Liver (tissue), 9 donors: ENCODE measurements around the gene CLCN2. TPM values are rescaled to one million over a fixed set of nuclear protein-coding genes. Genes with fewer than 3 reads are reported as not detected.

Experiments used
- DNase-seq: peaks from one replicate; pipeline ENCODE4 v3.0.0-alpha.2; 2017; ENCODE audit warnings: low spot score
- H3K27ac ChIP-seq, 2 donors: one replicate each; pipeline ENCODE4 v1.7.0; 2013; ENCODE audit warnings: inconsistent platforms in 2 of 2, low read length in 2 of 2, control low read depth in 1 of 2, low read depth in 1 of 2, mild to moderate bottlenecking in 1 of 2
- H3K27me3 ChIP-seq, 4 donors: one replicate each; pipeline versions ENCODE4 v1.6.1 to v1.7.0; 2013; ENCODE audit warnings: low read length in 3 of 4, inconsistent platforms in 1 of 4, mild to moderate bottlenecking in 1 of 4, moderate library complexity in 1 of 4; ENCODE audit not compliant: control insufficient read depth in 4 of 4, insufficient read depth in 4 of 4
- H3K36me3 ChIP-seq, 4 donors: one replicate each; pipeline versions ENCODE4 v1.6.1 to v1.7.0; 2013; ENCODE audit warnings: low read length in 3 of 4, mild to moderate bottlenecking in 3 of 4, low read depth in 1 of 4, moderate library complexity in 1 of 4; ENCODE audit not compliant: control insufficient read depth in 4 of 4, insufficient read depth in 3 of 4
- H3K4me1 ChIP-seq, 4 donors: one replicate each; pipeline versions ENCODE4 v1.6.1 to v1.7.0; 2013; ENCODE audit warnings: low read length in 3 of 4, mild to moderate bottlenecking in 3 of 4, moderate library complexity in 1 of 4; ENCODE audit not compliant: control insufficient read depth in 4 of 4, insufficient read depth in 4 of 4
- H3K4me3 ChIP-seq, 3 donors: one replicate each; pipeline versions ENCODE4 v1.6.1 to v1.7.0; 2013; ENCODE audit warnings: low read length in 3 of 3, control low read depth in 1 of 3, low read depth in 1 of 3, mild to moderate bottlenecking in 1 of 3
- H3K9ac ChIP-seq, 2 donors: one replicate each; pipeline ENCODE4 v1.7.0; 2013; ENCODE audit warnings: low read length in 2 of 2, mild to moderate bottlenecking in 2 of 2, moderate library complexity in 2 of 2, control low read depth in 1 of 2, low read depth in 1 of 2
- H3K9me3 ChIP-seq, 4 donors: one replicate each; pipeline versions ENCODE4 v1.6.1 to v1.7.0; 2013; ENCODE audit warnings: low read length in 3 of 4; ENCODE audit not compliant: control insufficient read depth in 4 of 4
- EGR1 ChIP-seq, 2 donors: IDR thresholded peaks; 2 replicates each; pipeline ENCODE4 v1.6.1; 2016 to 2018; ENCODE audit warnings: antibody characterized with exemption in 2 of 2, low read depth in 2 of 2
- GABPA ChIP-seq, 2 donors: IDR thresholded peaks in 1 of 2; conservative IDR thresholded peaks in 1 of 2; 2 replicates each; pipeline ENCODE4 v1.6.1; 2016; ENCODE audit warnings: antibody characterized with exemption in 2 of 2, mild to moderate bottlenecking in 1 of 2, moderate library complexity in 1 of 2
- HNF4A ChIP-seq, 2 donors: conservative IDR thresholded peaks; 2 replicates each; pipeline ENCODE4 v1.6.1; 2016; ENCODE audit warnings: antibody characterized with exemption in 2 of 2, mild to moderate bottlenecking in 2 of 2
- HNF4G ChIP-seq: IDR thresholded peaks from 2 replicates; pipeline ENCODE4 v1.6.1; 2016; ENCODE audit warnings: antibody characterized with exemption
- NR2F2 ChIP-seq: IDR thresholded peaks from 2 replicates; pipeline ENCODE4 v1.6.1; 2016; ENCODE audit warnings: antibody characterized with exemption
- RXRA ChIP-seq, 2 donors: IDR thresholded peaks; 2 replicates each; pipeline ENCODE4 v1.6.1; 2017 to 2018; ENCODE audit warnings: antibody characterized with exemption in 2 of 2, mild to moderate bottlenecking in 1 of 2
- SP1 ChIP-seq: IDR thresholded peaks from 2 replicates; pipeline ENCODE4 v1.6.1; 2018; ENCODE audit warnings: antibody characterized with exemption, mild to moderate bottlenecking
- TAF1 ChIP-seq: conservative IDR thresholded peaks from 2 replicates; pipeline ENCODE4 v1.6.1; 2016; ENCODE audit warnings: antibody characterized with exemption, mild to moderate bottlenecking
- YY1 ChIP-seq: IDR thresholded peaks from 2 replicates; pipeline ENCODE4 v1.6.1; 2016; ENCODE audit warnings: antibody characterized with exemption, mild to moderate bottlenecking
- WGBS: extraction: QIAGEN DNeasy Blood & Tissue Kit; methylation state at CpG from one replicate; pipeline ENCODE4 v1.1.7; 2013; 5-methylcytosine and 5-hydroxymethylcytosine counted together
- polyA plus RNA-seq, 2 donors: library from polyadenylated mRNA; stranded (reverse) in 1 of 2; unstranded in 1 of 2; fragments of 200-250 nt in 1 of 2; fragments of >200 nt in 1 of 2; fragmentation: Nextera tagmentation in 1 of 2; extraction: Ambion mirVana in 1 of 2; gene quantifications; one replicate each; pipeline versions ENCODE4 v1.2.1 to v1.2.3, GENCODE V29; 2013 to 2015
- total RNA-seq, 2 donors: library from RNA; depleted of rRNA; stranded (reverse); fragments of >200 nt; gene quantifications; one replicate each; pipeline ENCODE4 v1.2.3, GENCODE V29; 2014
- TF ChIP-seq, protein P1 (sequence below): IDR thresholded peaks from 2 replicates; pipeline ENCODE4 v1.6.1; 2016; ENCODE audit warnings: antibody characterized with exemption
- TF ChIP-seq, protein P2 (sequence below): IDR thresholded peaks from 2 replicates; pipeline ENCODE4 v1.6.1; 2016; ENCODE audit warnings: antibody characterized with exemption
- TF ChIP-seq, protein P3 (sequence below): IDR thresholded peaks from 2 replicates; pipeline ENCODE4 v1.6.1; 2016; ENCODE audit warnings: antibody characterized with exemption, mild to moderate bottlenecking
- TF ChIP-seq, protein P4 (sequence below): fragments of 150-350 bp; IDR thresholded peaks from 2 replicates; pipeline ENCODE4 v1.5.1; 2017; ENCODE audit warnings: improper control_type of control experiment, low read depth, low read length; ENCODE audit not compliant: missing input control
- TF ChIP-seq, protein P5 (sequence below): IDR thresholded peaks from 2 replicates; pipeline ENCODE4 v1.6.1; 2016; ENCODE audit warnings: antibody characterized with exemption
- donor health status: healthy.
- donor health status: healthy.
- donor health status: healthy.
- donor health status: healthy.
- donor health status: healthy.

Gene CLCN2
- total and polyA plus RNA-seq, 4 donors, result 1.1 to 3.9 (median 2.6) TPM

DNA sequence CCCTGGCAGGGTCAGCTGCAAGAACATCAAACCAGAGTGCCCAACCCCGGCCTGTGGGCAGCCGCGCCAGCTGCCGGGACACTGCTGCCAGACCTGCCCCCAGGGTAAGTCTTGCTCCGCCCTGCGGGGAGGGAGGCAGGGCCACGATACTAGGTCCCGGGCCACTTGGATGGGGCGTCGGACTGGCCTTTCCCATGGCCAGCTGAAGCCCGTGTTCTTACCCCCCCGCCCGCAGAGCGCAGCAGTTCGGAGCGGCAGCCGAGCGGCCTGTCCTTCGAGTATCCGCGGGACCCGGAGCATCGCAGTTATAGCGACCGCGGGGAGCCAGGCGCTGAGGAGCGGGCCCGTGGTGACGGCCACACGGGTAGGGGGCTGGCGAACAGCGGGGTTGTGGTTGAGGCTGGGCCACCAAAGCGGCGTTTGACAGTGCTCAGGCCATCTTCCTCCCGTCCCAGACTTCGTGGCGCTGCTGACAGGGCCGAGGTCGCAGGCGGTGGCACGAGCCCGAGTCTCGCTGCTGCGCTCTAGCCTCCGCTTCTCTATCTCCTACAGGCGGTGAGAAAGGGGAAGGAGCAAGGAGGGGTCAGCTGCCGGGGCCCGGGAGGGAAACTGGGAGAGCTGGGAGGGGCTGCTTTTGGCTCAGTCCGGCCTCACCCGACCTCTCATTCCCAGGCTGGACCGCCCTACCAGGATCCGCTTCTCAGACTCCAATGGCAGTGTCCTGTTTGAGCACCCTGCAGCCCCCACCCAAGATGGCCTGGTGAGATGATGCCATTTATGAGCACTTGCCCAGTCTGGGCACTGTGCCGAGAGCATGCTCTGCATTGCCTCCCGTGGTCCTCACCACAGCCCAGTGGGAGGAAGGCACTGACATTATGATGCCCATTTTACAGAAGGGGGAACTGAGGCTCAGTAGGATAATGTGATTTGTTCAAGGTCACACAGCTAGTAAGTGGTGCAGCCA, 20.1 kb upstream of the CLCN2 start:
- peaks cover 4 to 26% (median 11%) of the 10 kb centered on the region in 4 donors for H3K36me3 ChIP-seq
- no peak for DNase-seq
- peak overlapping the region; percentile 23 to 26 for H3K27ac ChIP-seq
- H3K4me3 ChIP-seq, result peak overlapping the region in 1 of 3 donors; percentile 81
- no peak for TF ChIP-seq YY1
- peak; percentile 39 for TF ChIP-seq NR2F2
- no peak for TF ChIP-seq TAF1
- TF ChIP-seq, protein P1, sequence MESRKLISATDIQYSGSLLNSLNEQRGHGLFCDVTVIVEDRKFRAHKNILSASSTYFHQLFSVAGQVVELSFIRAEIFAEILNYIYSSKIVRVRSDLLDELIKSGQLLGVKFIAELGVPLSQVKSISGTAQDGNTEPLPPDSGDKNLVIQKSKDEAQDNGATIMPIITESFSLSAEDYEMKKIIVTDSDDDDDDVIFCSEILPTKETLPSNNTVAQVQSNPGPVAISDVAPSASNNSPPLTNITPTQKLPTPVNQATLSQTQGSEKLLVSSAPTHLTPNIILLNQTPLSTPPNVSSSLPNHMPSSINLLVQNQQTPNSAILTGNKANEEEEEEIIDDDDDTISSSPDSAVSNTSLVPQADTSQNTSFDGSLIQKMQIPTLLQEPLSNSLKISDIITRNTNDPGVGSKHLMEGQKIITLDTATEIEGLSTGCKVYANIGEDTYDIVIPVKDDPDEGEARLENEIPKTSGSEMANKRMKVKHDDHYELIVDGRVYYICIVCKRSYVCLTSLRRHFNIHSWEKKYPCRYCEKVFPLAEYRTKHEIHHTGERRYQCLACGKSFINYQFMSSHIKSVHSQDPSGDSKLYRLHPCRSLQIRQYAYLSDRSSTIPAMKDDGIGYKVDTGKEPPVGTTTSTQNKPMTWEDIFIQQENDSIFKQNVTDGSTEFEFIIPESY, result no peak
- TF ChIP-seq RXRA (IDR thresholded peaks at IDR 0.05), result peak; percentile 14 to 22
- no peak for TF ChIP-seq HNF4A (conservative IDR thresholded peaks at IDR 0.05)
- TF ChIP-seq GABPA (IDR thresholded peaks at IDR 0.05 in 1 of 2, conservative IDR thresholded peaks at IDR 0.05 in 1 of 2), result no peak
- H3K9me3 ChIP-seq, result no peaks in the 10 kb centered on the region
- no peaks in the 10 kb centered on the region for H3K27me3 ChIP-seq
- 61% methylated on average over 55 of the region's 55 CpGs for WGBS
- no peak overlapping the region for H3K9ac ChIP-seq
- H3K4me1 ChIP-seq, result peaks cover 3 to 26% (median 11%) of the 10 kb centered on the region in 4 donors

GRCh38 chr3:184380627-184381260, 19.3 kb upstream of the CLCN2 start:
- Histone ChIP-seq H3K4me1 (peaks cover 3 to 27% (median 11%) of the 10 kb centered on the region in 4 donors), H3K9ac (no peak overlapping the region), H3K4me3 (peak overlapping the region in 2 of 3 donors; percentile 58 to 81), H3K27me3 (no peaks in the 10 kb centered on the region), H3K36me3 (peaks cover 6 to 18% (median 8%) of the 10 kb centered on the region in 4 donors), H3K27ac (peak overlapping the region in 1 of 2 donors; percentile 23), H3K9me3 (no peaks in the 10 kb centered on the region)
- TF ChIP-seq, protein P2, sequence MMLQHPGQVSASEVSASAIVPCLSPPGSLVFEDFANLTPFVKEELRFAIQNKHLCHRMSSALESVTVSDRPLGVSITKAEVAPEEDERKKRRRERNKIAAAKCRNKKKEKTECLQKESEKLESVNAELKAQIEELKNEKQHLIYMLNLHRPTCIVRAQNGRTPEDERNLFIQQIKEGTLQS, result no peak
- TF ChIP-seq EGR1 (IDR thresholded peaks at IDR 0.05; ENCODE audit: low read depth in 2 of 2) (no peak), GABPA (IDR thresholded peaks at IDR 0.05 in 1 of 2, conservative IDR thresholded peaks at IDR 0.05 in 1 of 2) (no peak), SP1 (no peak), NR2F2 (no peak), HNF4G (no peak), YY1 (no peak)
- TF ChIP-seq, protein P3, sequence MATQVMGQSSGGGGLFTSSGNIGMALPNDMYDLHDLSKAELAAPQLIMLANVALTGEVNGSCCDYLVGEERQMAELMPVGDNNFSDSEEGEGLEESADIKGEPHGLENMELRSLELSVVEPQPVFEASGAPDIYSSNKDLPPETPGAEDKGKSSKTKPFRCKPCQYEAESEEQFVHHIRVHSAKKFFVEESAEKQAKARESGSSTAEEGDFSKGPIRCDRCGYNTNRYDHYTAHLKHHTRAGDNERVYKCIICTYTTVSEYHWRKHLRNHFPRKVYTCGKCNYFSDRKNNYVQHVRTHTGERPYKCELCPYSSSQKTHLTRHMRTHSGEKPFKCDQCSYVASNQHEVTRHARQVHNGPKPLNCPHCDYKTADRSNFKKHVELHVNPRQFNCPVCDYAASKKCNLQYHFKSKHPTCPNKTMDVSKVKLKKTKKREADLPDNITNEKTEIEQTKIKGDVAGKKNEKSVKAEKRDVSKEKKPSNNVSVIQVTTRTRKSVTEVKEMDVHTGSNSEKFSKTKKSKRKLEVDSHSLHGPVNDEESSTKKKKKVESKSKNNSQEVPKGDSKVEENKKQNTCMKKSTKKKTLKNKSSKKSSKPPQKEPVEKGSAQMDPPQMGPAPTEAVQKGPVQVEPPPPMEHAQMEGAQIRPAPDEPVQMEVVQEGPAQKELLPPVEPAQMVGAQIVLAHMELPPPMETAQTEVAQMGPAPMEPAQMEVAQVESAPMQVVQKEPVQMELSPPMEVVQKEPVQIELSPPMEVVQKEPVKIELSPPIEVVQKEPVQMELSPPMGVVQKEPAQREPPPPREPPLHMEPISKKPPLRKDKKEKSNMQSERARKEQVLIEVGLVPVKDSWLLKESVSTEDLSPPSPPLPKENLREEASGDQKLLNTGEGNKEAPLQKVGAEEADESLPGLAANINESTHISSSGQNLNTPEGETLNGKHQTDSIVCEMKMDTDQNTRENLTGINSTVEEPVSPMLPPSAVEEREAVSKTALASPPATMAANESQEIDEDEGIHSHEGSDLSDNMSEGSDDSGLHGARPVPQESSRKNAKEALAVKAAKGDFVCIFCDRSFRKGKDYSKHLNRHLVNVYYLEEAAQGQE, result no peak
- TF ChIP-seq, protein P4, sequence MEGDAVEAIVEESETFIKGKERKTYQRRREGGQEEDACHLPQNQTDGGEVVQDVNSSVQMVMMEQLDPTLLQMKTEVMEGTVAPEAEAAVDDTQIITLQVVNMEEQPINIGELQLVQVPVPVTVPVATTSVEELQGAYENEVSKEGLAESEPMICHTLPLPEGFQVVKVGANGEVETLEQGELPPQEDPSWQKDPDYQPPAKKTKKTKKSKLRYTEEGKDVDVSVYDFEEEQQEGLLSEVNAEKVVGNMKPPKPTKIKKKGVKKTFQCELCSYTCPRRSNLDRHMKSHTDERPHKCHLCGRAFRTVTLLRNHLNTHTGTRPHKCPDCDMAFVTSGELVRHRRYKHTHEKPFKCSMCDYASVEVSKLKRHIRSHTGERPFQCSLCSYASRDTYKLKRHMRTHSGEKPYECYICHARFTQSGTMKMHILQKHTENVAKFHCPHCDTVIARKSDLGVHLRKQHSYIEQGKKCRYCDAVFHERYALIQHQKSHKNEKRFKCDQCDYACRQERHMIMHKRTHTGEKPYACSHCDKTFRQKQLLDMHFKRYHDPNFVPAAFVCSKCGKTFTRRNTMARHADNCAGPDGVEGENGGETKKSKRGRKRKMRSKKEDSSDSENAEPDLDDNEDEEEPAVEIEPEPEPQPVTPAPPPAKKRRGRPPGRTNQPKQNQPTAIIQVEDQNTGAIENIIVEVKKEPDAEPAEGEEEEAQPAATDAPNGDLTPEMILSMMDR, result no peak
- TF ChIP-seq, protein P5, sequence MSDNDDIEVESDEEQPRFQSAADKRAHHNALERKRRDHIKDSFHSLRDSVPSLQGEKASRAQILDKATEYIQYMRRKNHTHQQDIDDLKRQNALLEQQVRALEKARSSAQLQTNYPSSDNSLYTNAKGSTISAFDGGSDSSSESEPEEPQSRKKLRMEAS, result no peak
- DNase-seq, result no peak
- WGBS, result 9% methylated on average over 42 of the region's 42 CpGs
